Natural killer cell (primary cell): ENCODE measurements around the gene GYG1. TPM values are rescaled to one million over a fixed set of nuclear protein-coding genes. Genes with fewer than 3 reads are reported as not detected.

ENCODE experiments used
- ATAC-seq, 3 donors: fragments of 150-1000 bp in 2 of 3; fragments of 200-7000 bp in 1 of 3; cut with Tn5 transposase; 1 replicate in 1 of 3; 2 replicates in 2 of 3; pipeline ENCODE4 v1.10.0; 2021; ENCODE audit warnings: mild to moderate bottlenecking in 2 of 3, moderate library complexity in 2 of 3
- DNase-seq, 2 donors: peaks; one replicate each; pipeline versions ENCODE4 v3.0.0 to v3.0.0-alpha.2; 2013 to 2021; ENCODE audit warnings: mixed read lengths in 1 of 2
- H3K27ac ChIP-seq: one replicate; pipeline ENCODE4 v1.5.1; 2013; ENCODE audit warnings: mild to moderate bottlenecking, low read length
- H3K27me3 ChIP-seq: one replicate; pipeline ENCODE4 v1.6.1; 2013; ENCODE audit warnings: low read length; ENCODE audit not compliant: control insufficient read depth, insufficient read depth
- H3K36me3 ChIP-seq: one replicate; pipeline ENCODE4 v1.6.1; 2013; ENCODE audit warnings: low read length; ENCODE audit not compliant: control insufficient read depth, insufficient read depth
- H3K4me1 ChIP-seq: one replicate; pipeline ENCODE4 v1.6.1; 2013; ENCODE audit warnings: low read length; ENCODE audit not compliant: control insufficient read depth, insufficient read depth
- H3K4me3 ChIP-seq: one replicate; pipeline ENCODE4 v1.5.1; 2013; ENCODE audit warnings: low read length
- H3K9me3 ChIP-seq: one replicate; pipeline ENCODE4 v1.6.1; 2013; ENCODE audit warnings: low read length; ENCODE audit not compliant: control insufficient read depth, insufficient read depth
- H3K27ac Mint-ChIP-seq, 2 donors: one replicate each; pipeline ENCODE4 v1.8.0; 2022; ENCODE audit warnings: mild to moderate bottlenecking in 2 of 2, mixed read lengths in 2 of 2, moderate library complexity in 1 of 2
- H3K27me3 Mint-ChIP-seq, 2 donors: one replicate each; pipeline ENCODE4 v1.8.0; 2022; ENCODE audit warnings: low read depth in 2 of 2, mixed read lengths in 2 of 2
- H3K36me3 Mint-ChIP-seq: one replicate; pipeline ENCODE4 v1.8.0; 2022; ENCODE audit warnings: mixed read lengths
- H3K4me1 Mint-ChIP-seq, 2 donors: one replicate each; pipeline ENCODE4 v1.8.0; 2022; ENCODE audit warnings: mixed read lengths in 2 of 2
- H3K4me3 Mint-ChIP-seq: one replicate; pipeline ENCODE4 v1.8.0; 2022; ENCODE audit warnings: mild to moderate bottlenecking, moderate library complexity, mixed read lengths
- H3K9me3 Mint-ChIP-seq, 2 donors: one replicate each; pipeline ENCODE4 v1.8.0; 2022; ENCODE audit warnings: mixed read lengths in 2 of 2
- CTCF ChIP-seq: fragments of 200-600 bp; IDR thresholded peaks from one replicate; pipeline ENCODE4 v1.8.0; 2022; ENCODE audit warnings: antibody characterized with exemption
- WGBS: methylation state at CpG from one replicate; pipeline ENCODE4 v1.1.7; 2013; ENCODE audit warnings: missing lambda C conversion rate; ENCODE audit not compliant: insufficient coverage; 5-methylcytosine and 5-hydroxymethylcytosine counted together
- intact Hi-C: fragments of 100-400 bp; cut with micrococcal nuclease; formaldehyde crosslinking; loops from one replicate; pipeline ENCODE4 v1.14.2; 2022
- total RNA-seq, 4 donors: library from RNA; stranded (reverse); fragments of 120-200 nt in 1 of 4; gene quantifications; one replicate each; pipeline versions ENCODE4 v1.2.3 to v1.2.4, GENCODE V29; 2013 to 2022

GYG1 gene
- total RNA-seq, 3 donors from 2014 or later (not counting 1 experiment from before 2014, with no cell fraction given): 46.6 to 56.5 (median 49.6) TPM

GRCh38 chr3:148990236-148990635, 1.1 kb upstream of the GYG1 start:
- peak in 1 of 2 donors; percentile 20 for DNase-seq
- H3K36me3 ChIP-seq: peaks cover 12% of the 10 kb centered on the region
- H3K9me3 ChIP-seq: no peaks in the 10 kb centered on the region
- H3K27ac ChIP-seq: peak overlapping the region; percentile 88
- ATAC-seq: no peak
- peak overlapping the region; percentile 86 for H3K4me3 Mint-ChIP-seq
- intact Hi-C loops: loop anchor here (5.0 kb wide), 1 partner anchor 97 kb away; the partner anchor contains the start of gene HLTF
- WGBS: 70% methylated on average over 2 of the region's 4 CpGs
- peaks cover 25% of the 10 kb centered on the region for H3K4me1 ChIP-seq
- no peaks in the 10 kb centered on the region for H3K27me3 ChIP-seq
- peaks cover 19 to 27% of the 10 kb centered on the region in 2 donors for H3K4me1 Mint-ChIP-seq
- H3K27ac Mint-ChIP-seq: peak overlapping the region; percentile 70 to 91
- no peaks in the 10 kb centered on the region for H3K9me3 Mint-ChIP-seq
- H3K4me3 ChIP-seq: no peak overlapping the region
- peaks cover 0 to 6% of the 10 kb centered on the region in 2 donors for H3K27me3 Mint-ChIP-seq
- H3K36me3 Mint-ChIP-seq: no peaks in the 10 kb centered on the region
- no peak for TF ChIP-seq CTCF

DNA sequence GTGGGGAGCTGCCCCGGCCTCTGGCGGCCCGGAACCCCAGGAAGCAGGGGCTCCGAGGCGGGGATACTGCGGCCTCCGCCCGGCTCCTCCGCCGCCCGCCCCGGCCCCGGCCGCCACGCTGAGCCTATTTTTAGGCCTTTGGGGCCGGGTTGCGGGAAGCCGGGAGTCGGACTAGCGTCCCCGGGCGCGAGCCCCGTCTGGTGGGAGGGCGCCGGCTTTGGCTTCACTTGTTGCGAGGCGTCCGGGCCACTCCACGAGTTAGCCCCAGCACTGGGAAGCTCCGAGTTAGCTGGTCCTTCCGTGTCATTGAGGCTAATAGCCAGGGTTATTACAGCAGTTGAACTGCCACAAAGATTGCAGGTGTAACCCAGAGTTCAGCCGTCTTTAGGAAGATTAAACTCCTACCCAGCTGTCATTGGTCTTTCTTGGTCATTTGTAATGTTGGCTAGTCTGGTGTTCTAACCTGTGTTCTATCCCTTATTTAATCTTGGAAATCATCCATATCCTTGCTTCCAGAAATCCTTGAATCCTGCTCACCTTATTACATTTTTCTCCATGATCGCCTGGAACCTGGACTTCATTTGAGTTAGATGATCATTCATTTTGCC, 791 bp downstream of the GYG1 start:
- Mint-ChIP-seq H3K27ac (peak overlapping the region; percentile 70 to 91), H3K9me3 (no peaks in the 10 kb centered on the region), H3K36me3 (peaks cover 18% of the 10 kb centered on the region), H3K4me3 (peak overlapping the region; percentile 80), H3K4me1 (peaks cover 35 to 37% of the 10 kb centered on the region in 2 donors), H3K27me3 (no peaks in the 10 kb centered on the region)
- Histone ChIP-seq H3K9me3 (no peaks in the 10 kb centered on the region), H3K4me3 (peak overlapping the region; percentile 82), H3K36me3 (peaks cover 31% of the 10 kb centered on the region), H3K27ac (peak overlapping the region; percentile 88), H3K27me3 (no peaks in the 10 kb centered on the region), H3K4me1 (peaks cover 25% of the 10 kb centered on the region)
- DNase-seq: peak in 1 of 2 donors; percentile 51
- intact Hi-C loops: loop anchor here (5.0 kb wide), 1 partner anchor 95 kb away; the partner anchor contains the start of gene HLTF
- 3% methylated on average over 34 of the region's 34 CpGs for WGBS
- ATAC-seq: peak; percentile 23 to 31 (median 28)
- no peak for TF ChIP-seq CTCF

DNA sequence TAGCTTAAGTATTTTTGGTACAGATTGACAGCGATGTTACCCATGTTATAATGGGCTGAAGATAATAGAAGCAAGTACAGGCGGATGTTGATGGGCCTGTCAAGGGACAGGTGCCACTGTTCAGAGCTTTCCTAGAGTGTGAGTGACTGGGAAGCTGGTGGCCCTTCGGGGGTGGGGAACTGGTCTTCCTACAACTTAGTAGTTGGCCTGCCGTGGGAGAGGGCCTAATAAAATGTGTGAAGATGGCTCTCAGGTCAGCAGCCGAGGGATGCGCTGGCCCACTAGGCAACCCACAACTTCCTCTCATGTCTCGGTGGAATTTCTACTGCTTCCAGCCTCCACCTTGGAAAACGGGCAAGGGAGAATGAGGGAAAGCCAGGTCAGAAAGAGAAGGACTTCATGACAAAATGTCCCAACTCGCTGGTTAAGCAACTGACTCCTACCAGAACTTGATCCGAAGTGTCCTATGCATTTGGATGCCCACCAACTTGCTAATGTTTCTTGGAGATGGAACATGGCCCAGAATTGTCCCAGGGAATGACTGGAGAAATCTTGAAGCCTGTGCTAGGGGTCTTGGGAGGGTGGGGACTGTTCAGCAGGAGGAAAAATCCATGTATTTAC, 1.4 kb downstream of the GYG1 start:
- 70% methylated on average over 10 of the region's 10 CpGs for WGBS
- H3K27me3 Mint-ChIP-seq: no peaks in the 10 kb centered on the region
- intact Hi-C loops: loop anchor here (5.0 kb wide), 1 partner anchor 95 kb away; the partner anchor contains the start of gene HLTF
- H3K4me1 Mint-ChIP-seq: peaks cover 37 to 41% of the 10 kb centered on the region in 2 donors
- H3K4me1 ChIP-seq: peaks cover 25% of the 10 kb centered on the region
- peak overlapping the region; percentile 80 for H3K4me3 Mint-ChIP-seq
- ATAC-seq (no peak), DNase-seq (peak in 1 of 2 donors; percentile 23)
- peak overlapping the region; percentile 88 for H3K27ac ChIP-seq
- H3K9me3 ChIP-seq: no peaks in the 10 kb centered on the region
- peak overlapping the region; percentile 70 to 91 for H3K27ac Mint-ChIP-seq
- no peak for TF ChIP-seq CTCF
- peaks cover 37% of the 10 kb centered on the region for H3K36me3 ChIP-seq
- H3K27me3 ChIP-seq: no peaks in the 10 kb centered on the region
- no peaks in the 10 kb centered on the region for H3K9me3 Mint-ChIP-seq
- H3K36me3 Mint-ChIP-seq: peaks cover 19% of the 10 kb centered on the region
- H3K4me3 ChIP-seq: peak overlapping the region; percentile 82
